SK-N-SH treated with all-trans-retinoic acid at 6 μM for 48 hours (cell line): ENCODE data around the gene GSG1L.

Experiments used
- BACH2 ChIP-seq: fragments of 250-450 bp; sonication (Bioruptor Pico); IDR thresholded peaks from 2 replicates; pipeline ENCODE4 v1.9.0; 2021; ENCODE audit warnings: mild to moderate bottlenecking, borderline replicate concordance
- CREB5 ChIP-seq: fragments of 250-450 bp; sonication (Bioruptor Pico); IDR thresholded peaks from 2 replicates; pipeline ENCODE4 v1.5.1; 2020; ENCODE audit warnings: low read depth, mild to moderate bottlenecking, moderate library complexity
- ESRRG ChIP-seq: fragments of 250-450 bp; sonication (Bioruptor Pico); IDR thresholded peaks from 2 replicates; pipeline ENCODE4 v1.6.1; 2021; ENCODE audit warnings: mild to moderate bottlenecking
- GLIS3 ChIP-seq: fragments of 250-450 bp; sonication (Bioruptor Pico); IDR thresholded peaks from 2 replicates; pipeline ENCODE4 v1.5.0; 2020; ENCODE audit warnings: mild to moderate bottlenecking, moderate library complexity
- PATZ1 ChIP-seq: fragments of 250-450 bp; sonication (Bioruptor Pico); IDR thresholded peaks from 2 replicates; pipeline ENCODE4 v1.8.0; 2020; ENCODE audit warnings: mild to moderate bottlenecking, moderate library complexity, borderline replicate concordance
- POU6F1 ChIP-seq: fragments of 250-450 bp; sonication (Bioruptor Pico); IDR thresholded peaks from 2 replicates; pipeline ENCODE4 v1.8.0; 2021; ENCODE audit warnings: low read depth, mild to moderate bottlenecking, moderate library complexity, borderline replicate concordance
- PPARA ChIP-seq: fragments of 250-450 bp; sonication (Bioruptor Pico); IDR thresholded peaks from 2 replicates; pipeline ENCODE4 v1.5.0; 2020; ENCODE audit warnings: mild to moderate bottlenecking, borderline replicate concordance
- TSHZ2 ChIP-seq: fragments of 250-450 bp; sonication (Bioruptor Pico); IDR thresholded peaks from 2 replicates; pipeline ENCODE4 v1.5.0; 2020; ENCODE audit warnings: mild to moderate bottlenecking, moderate library complexity
- ZC3H10 ChIP-seq: fragments of 250-450 bp; sonication (Bioruptor Pico); IDR thresholded peaks from 2 replicates; pipeline ENCODE4 v1.5.1; 2021; ENCODE audit warnings: mild to moderate bottlenecking, moderate library complexity
- ZFP3 ChIP-seq: fragments of 250-450 bp; sonication (Bioruptor Pico); IDR thresholded peaks from 2 replicates; pipeline ENCODE4 v1.5.0; 2020; ENCODE audit warnings: mild to moderate bottlenecking, moderate library complexity
- ZFP30 ChIP-seq: fragments of 450-650 bp; formaldehyde crosslinking; IDR thresholded peaks from 2 replicates; pipeline ENCODE4 v1.5.0; 2022; ENCODE audit warnings: mild to moderate bottlenecking, moderate library complexity

- TF ChIP-seq PPARA (CRISPR knock-in tag) (no peak), GLIS3 (CRISPR knock-in tag) (no peak), ZC3H10 (no peak), ZFP3 (no peak), BACH2 (CRISPR knock-in tag) (no peak), POU6F1 (CRISPR knock-in tag) (no peak), PATZ1 (CRISPR knock-in tag) (no peak), ZFP30 (CRISPR knock-in tag) (no peak), TSHZ2 (CRISPR knock-in tag) (no peak), CREB5 (CRISPR knock-in tag) (no peak), ESRRG (CRISPR knock-in tag) (no peak)
Observed at GRCh38 chr16:28041615-28042014, 21.9 kb downstream of the GSG1L start.
